GM23338 (cell line): ENCODE measurements around the gene DOCK4.

Source experiments
- CREB1 ChIP-seq: fragments of 250-450 bp; sonication (Bioruptor Pico); IDR thresholded peaks from 2 replicates; pipeline ENCODE4 v1.5.0; 2020; ENCODE audit warnings: low read depth, mild to moderate bottlenecking, moderate library complexity
- EZH2 ChIP-seq: fragments of 200-600 bp; sonication (generic); IDR thresholded peaks from one replicate; pipeline ENCODE4 v1.8.0; 2017; ENCODE audit warnings: antibody characterized with exemption, mild to moderate bottlenecking, low read depth; ENCODE audit not compliant: unreplicated experiment
- EZH2phosphoT487 ChIP-seq: fragments of 200-600 bp; sonication (generic); IDR thresholded peaks from one replicate; pipeline ENCODE4 v1.8.1; 2018; ENCODE audit warnings: antibody characterized with exemption; ENCODE audit not compliant: unreplicated experiment
- JUNB ChIP-seq: IDR thresholded peaks from one replicate; pipeline ENCODE4 v1.6.1; 2016; ENCODE audit warnings: antibody characterized with exemption; ENCODE audit not compliant: unreplicated experiment
- POLR2AphosphoS5 ChIP-seq: IDR thresholded peaks from 2 replicates; pipeline ENCODE4 v1.6.1; 2016; ENCODE audit warnings: antibody characterized with exemption, low read depth
- TF ChIP-seq, protein P1 (sequence below), 2 experiments: fragments of 200-600 bp in 1 of 2; sonication (generic) in 1 of 2; conservative IDR thresholded peaks; 2 replicates each; pipeline versions ENCODE4 v1.5.1 to v1.6.1; 2016 to 2017; ENCODE audit warnings: antibody characterized with exemption in 2 of 2, low read depth in 2 of 2, mild to moderate bottlenecking in 2 of 2, moderate library complexity in 1 of 2
- TF ChIP-seq, protein P2 (sequence below): IDR thresholded peaks from one replicate; pipeline ENCODE4 v1.6.1; 2018; ENCODE audit warnings: antibody characterized with exemption; ENCODE audit not compliant: unreplicated experiment

DNA sequence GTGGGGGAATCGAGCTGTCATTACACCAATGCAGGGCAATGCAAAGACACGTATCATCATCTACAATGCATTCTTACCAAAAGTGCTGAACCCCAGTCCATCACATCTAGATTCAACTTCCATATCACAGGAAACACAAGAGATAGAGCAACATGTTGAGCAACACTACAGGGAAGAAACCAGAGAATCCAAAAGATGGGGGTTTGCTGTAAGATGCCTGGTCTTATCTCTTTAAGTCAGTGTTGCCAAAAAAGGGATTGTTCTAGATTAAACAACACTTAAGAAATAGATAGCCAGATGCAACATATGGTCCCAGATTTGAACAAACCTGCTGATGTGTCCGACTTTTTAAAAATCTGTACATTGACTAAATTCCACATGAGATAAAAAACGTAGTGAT is 328.3 kb downstream of the DOCK4 start:
- TF ChIP-seq, protein P1, sequence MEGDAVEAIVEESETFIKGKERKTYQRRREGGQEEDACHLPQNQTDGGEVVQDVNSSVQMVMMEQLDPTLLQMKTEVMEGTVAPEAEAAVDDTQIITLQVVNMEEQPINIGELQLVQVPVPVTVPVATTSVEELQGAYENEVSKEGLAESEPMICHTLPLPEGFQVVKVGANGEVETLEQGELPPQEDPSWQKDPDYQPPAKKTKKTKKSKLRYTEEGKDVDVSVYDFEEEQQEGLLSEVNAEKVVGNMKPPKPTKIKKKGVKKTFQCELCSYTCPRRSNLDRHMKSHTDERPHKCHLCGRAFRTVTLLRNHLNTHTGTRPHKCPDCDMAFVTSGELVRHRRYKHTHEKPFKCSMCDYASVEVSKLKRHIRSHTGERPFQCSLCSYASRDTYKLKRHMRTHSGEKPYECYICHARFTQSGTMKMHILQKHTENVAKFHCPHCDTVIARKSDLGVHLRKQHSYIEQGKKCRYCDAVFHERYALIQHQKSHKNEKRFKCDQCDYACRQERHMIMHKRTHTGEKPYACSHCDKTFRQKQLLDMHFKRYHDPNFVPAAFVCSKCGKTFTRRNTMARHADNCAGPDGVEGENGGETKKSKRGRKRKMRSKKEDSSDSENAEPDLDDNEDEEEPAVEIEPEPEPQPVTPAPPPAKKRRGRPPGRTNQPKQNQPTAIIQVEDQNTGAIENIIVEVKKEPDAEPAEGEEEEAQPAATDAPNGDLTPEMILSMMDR (conservative IDR thresholded peaks at IDR 0.05; ENCODE audit: low read depth in 2 of 2), result no peak
- TF ChIP-seq POLR2AphosphoS5 (no peak), EZH2 (no peak), JUNB (no peak), CREB1 (no peak), EZH2phosphoT487 (no peak)
- TF ChIP-seq, protein P2, sequence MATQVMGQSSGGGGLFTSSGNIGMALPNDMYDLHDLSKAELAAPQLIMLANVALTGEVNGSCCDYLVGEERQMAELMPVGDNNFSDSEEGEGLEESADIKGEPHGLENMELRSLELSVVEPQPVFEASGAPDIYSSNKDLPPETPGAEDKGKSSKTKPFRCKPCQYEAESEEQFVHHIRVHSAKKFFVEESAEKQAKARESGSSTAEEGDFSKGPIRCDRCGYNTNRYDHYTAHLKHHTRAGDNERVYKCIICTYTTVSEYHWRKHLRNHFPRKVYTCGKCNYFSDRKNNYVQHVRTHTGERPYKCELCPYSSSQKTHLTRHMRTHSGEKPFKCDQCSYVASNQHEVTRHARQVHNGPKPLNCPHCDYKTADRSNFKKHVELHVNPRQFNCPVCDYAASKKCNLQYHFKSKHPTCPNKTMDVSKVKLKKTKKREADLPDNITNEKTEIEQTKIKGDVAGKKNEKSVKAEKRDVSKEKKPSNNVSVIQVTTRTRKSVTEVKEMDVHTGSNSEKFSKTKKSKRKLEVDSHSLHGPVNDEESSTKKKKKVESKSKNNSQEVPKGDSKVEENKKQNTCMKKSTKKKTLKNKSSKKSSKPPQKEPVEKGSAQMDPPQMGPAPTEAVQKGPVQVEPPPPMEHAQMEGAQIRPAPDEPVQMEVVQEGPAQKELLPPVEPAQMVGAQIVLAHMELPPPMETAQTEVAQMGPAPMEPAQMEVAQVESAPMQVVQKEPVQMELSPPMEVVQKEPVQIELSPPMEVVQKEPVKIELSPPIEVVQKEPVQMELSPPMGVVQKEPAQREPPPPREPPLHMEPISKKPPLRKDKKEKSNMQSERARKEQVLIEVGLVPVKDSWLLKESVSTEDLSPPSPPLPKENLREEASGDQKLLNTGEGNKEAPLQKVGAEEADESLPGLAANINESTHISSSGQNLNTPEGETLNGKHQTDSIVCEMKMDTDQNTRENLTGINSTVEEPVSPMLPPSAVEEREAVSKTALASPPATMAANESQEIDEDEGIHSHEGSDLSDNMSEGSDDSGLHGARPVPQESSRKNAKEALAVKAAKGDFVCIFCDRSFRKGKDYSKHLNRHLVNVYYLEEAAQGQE, result no peak
